Neural progenitor cell (in vitro differentiated cells): ENCODE results near the gene HS3ST3A1. TPM values are rescaled to one million over a fixed set of nuclear protein-coding genes. Genes with fewer than 3 reads are reported as not detected.

Experiments
- DNase-seq: peaks from one replicate; pipeline ENCODE4 v3.0.0-alpha.2; 2016; ENCODE audit warnings: low spot score
- H2AFZ ChIP-seq: fragments of 200-600 bp; sonication (generic); replicated peaks from 2 replicates; pipeline ENCODE4 v1.6.1; 2016; ENCODE audit warnings: antibody characterized with exemption
- H3F3A ChIP-seq: fragments of 200-600 bp; sonication (generic); 2 replicates; pipeline ENCODE4 v1.6.1; 2016; ENCODE audit warnings: antibody characterized with exemption, low read depth
- H3K27ac ChIP-seq: fragments of 200-600 bp; sonication (generic); 2 replicates; pipeline ENCODE4 v1.5.1; 2016; ENCODE audit warnings: mild to moderate bottlenecking
- H3K27me3 ChIP-seq: fragments of 200-600 bp; sonication (generic); 2 replicates; pipeline ENCODE4 v1.6.1; 2016; ENCODE audit warnings: mild to moderate bottlenecking, moderate library complexity
- H3K36me3 ChIP-seq: fragments of 200-600 bp; sonication (generic); 2 replicates; pipeline ENCODE4 v1.5.1; 2016
- H3K4me1 ChIP-seq: fragments of 200-600 bp; sonication (generic); 2 replicates; pipeline ENCODE4 v1.6.1; 2016; ENCODE audit warnings: mixed run types
- H3K4me2 ChIP-seq: fragments of 200-600 bp; sonication (generic); 2 replicates; pipeline ENCODE4 v1.6.1; 2016
- H3K4me3 ChIP-seq: fragments of 200-600 bp; sonication (generic); 2 replicates; pipeline ENCODE4 v1.5.1; 2016
- H3K79me2 ChIP-seq: fragments of 200-600 bp; sonication (generic); 2 replicates; pipeline ENCODE4 v1.6.1; 2016; ENCODE audit warnings: low read depth
- H3K9ac ChIP-seq: fragments of 200-600 bp; sonication (generic); 2 replicates; pipeline ENCODE4 v1.6.1; 2016
- H3K9me3 ChIP-seq: fragments of 200-600 bp; sonication (generic); 2 replicates; pipeline ENCODE4 v1.5.1; 2016; ENCODE audit warnings: low read depth
- H4K20me1 ChIP-seq: fragments of 200-600 bp; sonication (generic); 2 replicates; pipeline ENCODE4 v1.6.1; 2016; ENCODE audit warnings: low read depth
- H3K27ac Mint-ChIP-seq: 3 replicates; pipeline ENCODE4 v1.8.0; 2021; ENCODE audit warnings: mixed read lengths
- H3K27me3 Mint-ChIP-seq: 2 replicates; pipeline ENCODE4 v1.8.0; 2022; ENCODE audit warnings: low read depth, mild to moderate bottlenecking, inconsistent platforms, moderate library complexity, mixed read lengths; ENCODE audit not compliant: insufficient read depth
- H3K36me3 Mint-ChIP-seq: 3 replicates; pipeline ENCODE4 v1.8.0; 2021; ENCODE audit warnings: mixed read lengths
- H3K4me1 Mint-ChIP-seq: 3 replicates; pipeline ENCODE4 v1.8.0; 2021; ENCODE audit warnings: mixed read lengths
- H3K4me3 Mint-ChIP-seq: 3 replicates; pipeline ENCODE4 v1.8.0; 2021; ENCODE audit warnings: mild to moderate bottlenecking, moderate library complexity, mixed read lengths
- H3K9me3 Mint-ChIP-seq: 3 replicates; pipeline ENCODE4 v1.8.0; 2020; ENCODE audit warnings: mixed read lengths
- EZH2 ChIP-seq: fragments of 200-600 bp; sonication (generic); IDR thresholded peaks from 2 replicates; pipeline ENCODE4 v1.6.1; 2017; ENCODE audit warnings: antibody characterized with exemption, mild to moderate bottlenecking, moderate library complexity
- EZH2phosphoT487 ChIP-seq: fragments of 200-600 bp; sonication (generic); IDR thresholded peaks from 2 replicates; pipeline ENCODE4 v1.6.1; 2017; ENCODE audit warnings: antibody characterized with exemption
- total RNA-seq: library from RNA; depleted of rRNA; stranded (reverse); fragments of >200 nt; gene quantifications from 2 replicates; pipeline ENCODE4 v1.2.3, GENCODE V29; 2015; ENCODE audit warnings: low replicate concordance
- TF ChIP-seq, protein P1 (sequence below): fragments of 200-600 bp; sonication (generic); IDR thresholded peaks from 2 replicates; pipeline ENCODE4 v1.5.1; 2017; ENCODE audit warnings: antibody characterized with exemption, mild to moderate bottlenecking

The HS3ST3A1 gene
- total RNA-seq, 1 donor from 2014 or later: 3.0 TPM

- no peaks in the 10 kb centered on the region for H3K36me3 ChIP-seq
- no peaks in the 10 kb centered on the region for H3K4me1 ChIP-seq
- H3K27me3 ChIP-seq: no peaks in the 10 kb centered on the region
- no peaks in the 10 kb centered on the region for H3K4me1 Mint-ChIP-seq
- no peaks in the 10 kb centered on the region for H3F3A ChIP-seq
- TF ChIP-seq, protein P1, sequence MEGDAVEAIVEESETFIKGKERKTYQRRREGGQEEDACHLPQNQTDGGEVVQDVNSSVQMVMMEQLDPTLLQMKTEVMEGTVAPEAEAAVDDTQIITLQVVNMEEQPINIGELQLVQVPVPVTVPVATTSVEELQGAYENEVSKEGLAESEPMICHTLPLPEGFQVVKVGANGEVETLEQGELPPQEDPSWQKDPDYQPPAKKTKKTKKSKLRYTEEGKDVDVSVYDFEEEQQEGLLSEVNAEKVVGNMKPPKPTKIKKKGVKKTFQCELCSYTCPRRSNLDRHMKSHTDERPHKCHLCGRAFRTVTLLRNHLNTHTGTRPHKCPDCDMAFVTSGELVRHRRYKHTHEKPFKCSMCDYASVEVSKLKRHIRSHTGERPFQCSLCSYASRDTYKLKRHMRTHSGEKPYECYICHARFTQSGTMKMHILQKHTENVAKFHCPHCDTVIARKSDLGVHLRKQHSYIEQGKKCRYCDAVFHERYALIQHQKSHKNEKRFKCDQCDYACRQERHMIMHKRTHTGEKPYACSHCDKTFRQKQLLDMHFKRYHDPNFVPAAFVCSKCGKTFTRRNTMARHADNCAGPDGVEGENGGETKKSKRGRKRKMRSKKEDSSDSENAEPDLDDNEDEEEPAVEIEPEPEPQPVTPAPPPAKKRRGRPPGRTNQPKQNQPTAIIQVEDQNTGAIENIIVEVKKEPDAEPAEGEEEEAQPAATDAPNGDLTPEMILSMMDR: no peak
- no peak for TF ChIP-seq EZH2phosphoT487
- no peak for TF ChIP-seq EZH2
- no peak overlapping the region for H3K4me3 Mint-ChIP-seq
- no peak overlapping the region for H3K4me3 ChIP-seq
- H3K9me3 ChIP-seq: no peaks in the 10 kb centered on the region
- H3K9me3 Mint-ChIP-seq: peaks cover 7% of the 10 kb centered on the region
- peaks cover 7% of the 10 kb centered on the region for H3K36me3 Mint-ChIP-seq
- no peak overlapping the region for H3K9ac ChIP-seq
- no peak overlapping the region for H3K27ac ChIP-seq
- H3K4me2 ChIP-seq: no peak overlapping the region
- H3K27ac Mint-ChIP-seq: no peak overlapping the region
- no peak overlapping the region for H2AFZ ChIP-seq
- H3K27me3 Mint-ChIP-seq: peaks cover 4% of the 10 kb centered on the region
- H3K79me2 ChIP-seq: no peaks in the 10 kb centered on the region
- no peak for DNase-seq
- no peaks in the 10 kb centered on the region for H4K20me1 ChIP-seq
Measured at GRCh38 chr17:13534946-13535345, 66.8 kb downstream of the HS3ST3A1 start.

GRCh38 chr17:13531721-13532120 lies 70.0 kb downstream of the HS3ST3A1 start:
- Histone ChIP-seq H2AFZ (no peak overlapping the region), H3K4me1 (peaks cover 13% of the 10 kb centered on the region), H3K4me2 (no peak overlapping the region), H3F3A (peaks cover 10% of the 10 kb centered on the region), H3K27me3 (no peaks in the 10 kb centered on the region), H3K4me3 (no peak overlapping the region), H3K79me2 (no peaks in the 10 kb centered on the region), H3K36me3 (no peaks in the 10 kb centered on the region), H3K27ac (no peak overlapping the region), H3K9ac (no peak overlapping the region), H4K20me1 (no peaks in the 10 kb centered on the region), H3K9me3 (no peaks in the 10 kb centered on the region)
- no peak overlapping the region for H3K4me3 Mint-ChIP-seq
- DNase-seq: no peak
- H3K27me3 Mint-ChIP-seq: no peaks in the 10 kb centered on the region
- TF ChIP-seq, protein P1: no peak
- TF ChIP-seq EZH2 (no peak), EZH2phosphoT487 (no peak)
- peaks cover 7% of the 10 kb centered on the region for H3K9me3 Mint-ChIP-seq
- no peak overlapping the region for H3K27ac Mint-ChIP-seq
- H3K4me1 Mint-ChIP-seq: no peaks in the 10 kb centered on the region
- peaks cover 2% of the 10 kb centered on the region for H3K36me3 Mint-ChIP-seq

DNA sequence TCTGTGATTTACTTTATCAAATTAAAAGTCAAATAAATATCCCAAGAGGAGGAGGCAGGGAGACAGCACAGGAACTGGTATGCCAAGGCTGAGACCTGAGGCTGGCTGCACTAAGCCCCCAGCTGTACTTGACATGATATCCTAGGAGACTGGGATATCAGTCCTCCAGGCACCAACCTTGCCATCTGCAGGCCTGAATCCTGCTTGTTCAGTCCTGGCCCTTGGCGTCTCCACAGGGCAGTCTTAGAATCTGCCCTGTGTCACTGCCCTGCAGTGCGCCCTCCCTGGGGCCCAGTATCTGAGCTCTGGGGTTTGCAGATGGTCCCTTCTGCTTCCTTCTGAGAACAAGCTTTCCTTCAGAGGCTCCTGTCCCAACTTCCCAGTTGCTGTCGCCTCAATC lies 75.9 kb downstream of the HS3ST3A1 start:
- Mint-ChIP-seq H3K4me3 (no peak overlapping the region), H3K9me3 (no peaks in the 10 kb centered on the region), H3K36me3 (no peaks in the 10 kb centered on the region), H3K4me1 (peaks cover 2% of the 10 kb centered on the region), H3K27ac (no peak overlapping the region), H3K27me3 (no peaks in the 10 kb centered on the region)
- H3K9me3 ChIP-seq: no peaks in the 10 kb centered on the region
- H3K4me2 ChIP-seq: no peak overlapping the region
- no peaks in the 10 kb centered on the region for H4K20me1 ChIP-seq
- no peaks in the 10 kb centered on the region for H3K27me3 ChIP-seq
- H3K9ac ChIP-seq: no peak overlapping the region
- peaks cover 10% of the 10 kb centered on the region for H3F3A ChIP-seq
- H3K79me2 ChIP-seq: no peaks in the 10 kb centered on the region
- H3K4me3 ChIP-seq: no peak overlapping the region
- no peak overlapping the region for H3K27ac ChIP-seq
- DNase-seq: no peak
- no peaks in the 10 kb centered on the region for H3K36me3 ChIP-seq
- no peak overlapping the region for H2AFZ ChIP-seq
- peaks cover 17% of the 10 kb centered on the region for H3K4me1 ChIP-seq
- TF ChIP-seq EZH2 (no peak), EZH2phosphoT487 (no peak)
- TF ChIP-seq, protein P1: no peak
